HL-60/S4 treated with phorbol 12-myristate 13-acetate at 8.2 ng/mL for 4 days and 3 days (cell line): Measurements from ENCODE around the gene NOBOX.
"Not testable (repeated sequence)": the region's sequence is repeated elsewhere in the genome, so short reads cannot be mapped to it uniquely, and the experiment has no call there.

Experiments used
- in situ Hi-C: fragments of 300-500 bp; cut with MboI; formaldehyde crosslinking; loops from 2 replicates; pipeline ENCODE4 v1.15.0; 2022; ENCODE audit warnings: low sequenced_read_pairs

The NOBOX gene

DNA sequence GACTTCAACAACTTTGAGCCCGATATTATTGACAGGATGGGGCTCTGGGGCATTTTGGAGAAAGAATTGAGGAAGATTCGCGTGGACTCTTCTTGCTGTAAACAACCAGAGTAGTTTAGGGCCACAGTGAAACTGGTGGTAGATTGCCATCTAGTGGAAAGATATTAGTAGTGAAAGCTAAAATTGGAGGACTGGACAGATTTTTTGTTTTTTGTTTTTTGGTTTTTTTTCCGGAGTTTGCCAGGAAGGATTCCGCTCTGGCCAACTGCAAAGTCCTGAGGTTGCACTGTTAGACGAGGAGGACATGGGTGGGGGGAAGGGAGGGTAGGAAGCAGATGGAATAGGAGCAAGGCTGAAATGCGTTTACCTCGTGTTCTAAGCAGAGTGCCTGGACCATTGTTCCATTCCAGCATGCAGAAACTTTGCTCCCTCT, 11.7 kb downstream of the NOBOX start:
- in situ Hi-C loops: no loop called here

DNA sequence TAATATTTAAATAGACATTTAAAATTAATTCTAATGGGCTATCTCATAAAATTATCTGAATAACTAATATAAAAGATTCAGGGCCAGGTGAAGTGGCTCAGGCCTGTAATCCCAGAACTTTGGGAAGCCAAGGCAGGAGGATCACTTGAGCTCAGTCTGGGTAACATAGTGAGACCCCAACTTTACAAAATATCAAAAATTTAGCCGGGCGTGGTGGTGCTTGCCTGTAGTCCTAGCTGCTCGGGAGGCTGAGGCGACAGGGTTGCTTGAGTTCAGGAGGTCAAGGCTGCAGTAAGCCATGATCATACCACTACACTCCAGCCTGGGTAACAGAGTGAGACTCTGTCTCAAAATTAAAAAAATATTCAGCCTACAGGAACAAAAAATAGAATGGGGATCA, 12.5 kb downstream of the NOBOX start:
- in situ Hi-C loops: no loop called here

DNA sequence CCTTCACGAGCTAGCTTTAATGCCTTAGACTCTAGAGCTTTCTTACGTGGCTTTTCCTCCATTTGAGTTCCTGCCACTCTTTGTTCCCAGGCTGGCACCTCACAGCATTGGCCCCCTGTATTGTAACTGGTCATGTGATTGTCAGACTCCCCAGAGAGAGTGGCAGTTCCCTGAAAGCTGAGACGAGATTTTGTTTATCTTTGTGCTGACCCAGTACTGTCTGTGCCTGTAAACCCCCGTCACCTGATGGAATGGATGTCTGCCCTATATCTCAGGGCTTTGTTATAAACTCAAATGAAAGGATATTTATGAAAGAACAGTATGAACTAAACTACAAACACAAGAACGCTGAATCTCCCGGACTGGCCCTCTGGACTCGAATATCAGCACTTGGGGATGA, 13.0 kb downstream of the NOBOX start:
- in situ Hi-C loops: no loop called here

DNA sequence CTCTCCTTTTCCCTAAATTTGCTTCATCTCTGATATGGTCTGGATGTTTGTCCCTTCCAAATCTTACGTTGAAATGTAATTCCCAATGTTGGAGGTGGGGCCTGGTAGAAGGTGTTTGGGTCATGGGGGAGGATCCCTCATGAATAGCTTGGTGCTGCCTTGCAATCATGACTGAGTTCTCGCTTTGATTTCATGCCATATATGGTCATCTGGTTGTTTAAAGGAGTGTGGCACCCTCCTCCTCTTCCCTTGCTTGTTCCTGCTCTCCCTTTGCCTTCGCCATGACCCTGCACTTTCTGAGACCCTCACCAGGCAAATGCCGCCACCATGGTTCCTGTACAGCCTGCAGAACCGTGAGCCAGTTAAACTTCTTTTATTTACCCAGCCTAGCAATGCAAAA, 14.5 kb downstream of the NOBOX start:
- in situ Hi-C loops: no loop called here

DNA sequence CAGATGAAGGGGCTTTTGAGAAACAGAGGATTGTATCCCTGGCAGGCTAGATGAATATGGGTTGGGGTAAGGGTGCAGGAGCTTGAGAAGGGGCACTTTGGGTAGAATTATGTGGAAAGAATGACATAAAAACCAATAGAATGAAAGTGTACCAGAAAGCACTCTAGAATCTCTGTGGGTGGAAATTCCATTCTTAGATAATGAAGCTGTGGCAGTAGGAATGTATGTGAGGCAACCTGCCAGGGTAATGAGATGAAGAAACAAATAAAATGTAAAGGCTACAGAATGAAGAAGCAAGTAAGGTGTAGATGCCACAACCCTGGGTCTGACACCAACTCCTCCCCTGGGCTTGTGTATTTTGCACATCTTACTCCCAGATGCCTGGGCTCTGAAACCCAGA, 16.8 kb downstream of the NOBOX start:
- in situ Hi-C loops: no loop called here

DNA sequence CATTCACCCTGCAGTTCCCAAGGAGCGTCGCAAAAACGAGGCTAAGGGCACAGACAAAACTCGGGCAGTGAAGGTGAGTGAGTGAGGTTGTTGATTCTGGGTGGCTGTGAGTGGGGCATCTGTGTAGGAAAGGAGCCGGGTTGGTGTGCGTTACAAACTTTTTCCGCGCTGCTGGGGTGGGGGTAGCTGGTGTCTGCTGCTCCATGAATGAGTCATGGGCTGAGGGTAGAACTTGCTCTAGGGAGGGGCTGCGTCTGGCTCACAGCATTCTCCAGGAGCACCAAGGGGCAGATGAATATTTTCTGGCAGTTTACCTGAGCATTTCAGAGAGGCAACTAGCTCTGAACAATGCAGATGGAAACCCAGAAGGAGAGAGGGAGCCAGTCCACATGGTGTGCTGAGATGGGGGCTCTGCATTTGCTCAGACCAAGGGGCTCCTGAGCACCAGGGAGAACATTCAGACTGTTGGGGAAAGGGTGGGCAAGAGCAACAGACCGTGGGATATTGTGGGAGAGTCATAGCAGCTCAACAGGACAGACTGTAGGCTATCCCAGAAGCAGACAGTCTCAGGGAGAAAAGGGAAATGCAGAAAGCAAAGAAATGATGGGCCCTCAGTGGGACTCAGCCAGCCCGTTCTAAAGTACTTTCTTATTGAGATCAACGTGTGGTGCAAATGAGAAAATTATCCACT, 18.8 kb downstream of the NOBOX start:
- in situ Hi-C loops: no loop called here

DNA sequence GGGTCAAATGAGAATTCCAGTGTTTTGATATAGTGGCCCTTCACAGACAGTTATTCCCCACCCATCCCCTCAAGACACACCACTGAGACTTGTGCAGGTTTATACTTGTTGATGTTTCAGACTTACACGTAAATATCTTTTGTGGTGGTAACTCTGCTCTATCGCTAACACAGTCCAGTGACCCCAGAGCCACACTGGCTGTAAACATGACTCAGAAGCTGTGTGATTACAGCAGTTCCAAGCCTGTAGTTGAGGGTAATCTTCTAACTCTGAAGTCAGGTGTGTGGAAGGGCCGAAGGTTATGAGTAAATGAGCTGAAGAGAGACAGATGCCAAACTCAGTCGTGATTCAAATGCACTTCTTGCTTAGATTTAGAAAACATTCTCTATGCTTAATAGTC, 19.4 kb downstream of the NOBOX start:
- in situ Hi-C loops: no loop called here

DNA sequence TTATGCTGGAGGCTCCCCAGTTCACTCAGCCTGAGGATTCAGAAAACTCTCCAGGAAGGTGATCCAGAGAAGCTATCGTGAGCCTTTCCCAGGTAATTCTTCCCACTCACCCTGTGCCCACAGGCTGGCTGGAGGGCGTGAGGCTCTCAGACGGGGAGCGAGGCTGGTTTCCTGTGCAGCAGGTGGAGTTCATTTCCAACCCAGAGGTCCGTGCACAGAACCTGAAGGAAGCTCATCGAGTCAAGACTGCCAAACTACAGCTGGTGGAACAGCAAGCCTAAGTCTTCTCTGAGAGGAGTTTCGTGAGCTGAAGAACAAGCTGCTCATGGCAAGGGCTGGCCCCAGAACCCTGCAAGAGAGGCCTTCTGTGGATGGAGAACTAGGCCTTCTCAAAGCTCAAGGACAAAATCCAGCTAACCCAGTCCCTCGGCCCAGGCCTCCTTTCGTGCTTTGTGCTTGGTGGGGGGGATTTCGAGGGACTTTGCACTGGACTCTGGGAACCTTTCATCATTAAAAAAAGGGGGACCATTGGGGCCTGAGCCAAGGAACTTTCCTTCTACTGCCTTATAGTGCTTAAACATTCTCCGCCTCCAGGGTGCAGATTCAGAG, 23.6 kb downstream of the NOBOX start:
- in situ Hi-C loops: no loop called here

DNA sequence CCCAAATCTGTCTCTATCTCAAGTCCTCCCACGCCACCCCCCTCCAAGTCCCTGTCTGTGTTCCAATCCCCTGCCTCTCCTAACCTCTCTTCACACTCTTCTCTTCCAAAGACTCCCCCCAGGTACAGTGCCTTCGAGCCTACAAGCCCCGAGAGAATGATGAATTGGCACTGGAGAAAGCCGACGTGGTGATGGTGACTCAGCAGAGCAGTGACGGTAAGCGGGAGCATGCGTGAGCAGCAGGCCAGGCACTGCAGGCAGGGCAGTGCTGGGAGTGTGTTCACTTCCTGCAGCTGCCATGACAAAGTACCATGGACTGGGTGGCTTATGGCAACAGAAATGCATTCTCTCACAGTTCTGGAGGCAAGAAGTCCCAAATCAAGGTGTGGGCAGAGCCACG, 24.8 kb downstream of the NOBOX start:
- in situ Hi-C loops: no loop called here

DNA sequence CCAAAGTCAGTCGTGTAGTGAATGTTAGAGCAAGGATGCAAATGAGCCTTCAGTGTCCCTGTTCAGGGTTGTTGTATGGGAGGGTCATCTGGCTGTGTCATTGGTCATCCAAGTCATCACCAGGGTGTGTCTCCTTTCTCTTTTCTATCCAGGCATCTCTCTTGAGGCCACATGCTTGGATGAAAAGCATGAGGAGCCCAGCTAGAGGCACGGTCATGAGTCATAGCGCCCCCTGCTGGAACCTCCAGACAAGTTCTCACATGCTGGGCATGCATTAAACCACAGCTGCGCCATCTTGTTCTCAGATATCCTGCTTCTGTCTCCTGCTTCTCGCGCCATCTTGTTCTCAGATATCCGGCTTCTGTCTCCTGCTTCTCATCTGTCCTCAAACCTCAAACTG, 34.3 kb downstream of the NOBOX start:
- in situ Hi-C loops: not testable (repeated sequence)

DNA sequence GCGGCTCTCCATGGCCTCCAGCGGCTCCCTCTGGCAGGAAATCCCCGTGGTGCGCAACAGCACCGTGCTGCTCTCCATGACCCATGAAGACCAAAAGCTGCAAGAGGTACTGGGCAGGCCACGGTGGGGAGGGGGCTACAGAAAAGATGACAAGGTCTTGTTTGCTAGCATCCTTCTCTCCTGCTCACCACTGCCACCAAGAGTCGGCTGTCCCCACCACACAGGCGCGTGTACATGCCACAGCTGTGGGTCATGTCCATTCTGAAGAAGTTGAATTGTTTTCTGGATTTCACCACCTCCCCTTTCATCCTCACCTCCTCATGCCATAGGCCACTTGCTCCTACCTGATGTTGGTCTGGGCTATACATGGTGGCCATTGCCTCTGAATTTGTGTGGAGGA, 36.2 kb downstream of the NOBOX start:
- in situ Hi-C loops: not testable (repeated sequence)

DNA sequence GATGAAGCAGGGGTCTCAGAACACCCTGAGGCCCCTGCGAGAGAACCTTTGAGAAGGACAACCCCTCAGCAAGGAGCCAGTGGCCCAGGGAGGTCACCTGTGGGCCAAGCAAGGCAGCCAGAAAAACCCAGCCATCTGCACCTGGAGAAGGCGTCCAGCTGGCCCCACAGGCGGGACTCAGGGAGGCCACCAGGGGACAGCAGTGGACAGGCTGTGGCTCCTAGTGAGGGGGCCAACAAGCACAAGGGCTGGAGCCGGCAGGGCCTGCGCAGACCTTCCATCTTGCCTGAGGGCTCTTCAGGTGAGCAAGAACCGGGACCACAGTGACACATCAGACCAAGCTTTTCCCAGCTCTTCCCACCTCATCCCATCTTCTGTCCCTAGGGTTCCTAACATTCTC, 38.0 kb downstream of the NOBOX start:
- in situ Hi-C loops: not testable (repeated sequence)

DNA sequence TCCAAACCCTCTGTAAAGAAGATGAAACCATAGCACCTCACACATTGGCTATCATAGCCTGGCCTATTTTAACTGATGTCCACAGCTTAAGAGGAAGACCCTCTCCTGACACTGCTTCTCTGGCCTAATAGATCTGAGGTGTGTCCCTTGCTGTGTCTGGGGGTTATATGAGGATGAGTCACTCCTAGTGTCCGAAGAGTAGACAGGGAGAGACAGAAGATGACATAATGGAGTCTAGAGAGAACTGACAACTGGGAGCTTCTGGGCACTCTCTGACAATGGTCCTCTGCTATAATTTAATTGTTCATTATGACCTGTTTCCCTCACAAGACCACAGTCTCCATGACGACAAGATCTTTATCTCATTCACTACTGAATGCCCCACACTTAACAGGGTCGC, 41.4 kb downstream of the NOBOX start:
- in situ Hi-C loops: not testable (repeated sequence)

DNA sequence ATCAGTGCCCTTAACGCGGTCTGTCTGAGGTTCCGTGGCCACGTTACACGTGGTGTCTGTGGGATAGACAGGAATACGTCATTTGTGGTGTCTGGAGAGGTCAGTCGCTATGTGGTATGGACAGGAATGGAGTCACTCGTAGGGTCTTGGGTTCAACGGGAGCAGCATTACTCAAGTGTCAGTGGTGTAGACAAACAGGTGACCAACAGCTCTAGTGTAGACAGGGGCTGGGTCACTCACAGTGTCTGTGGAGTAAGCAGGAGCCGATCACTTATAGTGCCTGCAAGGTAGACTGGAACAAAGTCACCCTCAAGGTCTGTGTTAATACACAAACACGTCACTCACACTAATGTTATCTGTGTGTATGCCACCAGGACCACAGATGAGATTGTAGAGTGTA, 46.6 kb downstream of the NOBOX start:
- in situ Hi-C loops: not testable (repeated sequence)

DNA sequence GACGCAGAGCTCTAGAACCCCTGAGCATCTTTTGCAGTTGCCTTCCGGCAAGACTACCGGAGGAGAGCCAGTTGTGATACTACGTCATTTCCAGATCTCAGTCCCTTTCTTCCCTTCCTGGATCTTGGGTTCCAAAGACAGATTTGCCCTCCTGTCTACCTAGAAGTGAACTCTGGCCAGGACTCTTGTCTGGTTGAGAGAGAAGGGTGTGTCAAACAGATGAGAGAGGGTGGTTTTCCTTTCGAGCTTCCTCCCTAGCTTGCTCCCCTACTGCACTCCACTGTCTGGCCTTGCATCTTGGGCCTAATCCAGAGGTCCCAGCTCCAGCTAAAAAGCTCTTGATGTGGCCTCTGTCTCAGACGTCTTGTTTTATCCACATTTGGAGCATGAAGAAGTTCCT, 47.3 kb downstream of the NOBOX start:
- in situ Hi-C loops: not testable (repeated sequence)

DNA sequence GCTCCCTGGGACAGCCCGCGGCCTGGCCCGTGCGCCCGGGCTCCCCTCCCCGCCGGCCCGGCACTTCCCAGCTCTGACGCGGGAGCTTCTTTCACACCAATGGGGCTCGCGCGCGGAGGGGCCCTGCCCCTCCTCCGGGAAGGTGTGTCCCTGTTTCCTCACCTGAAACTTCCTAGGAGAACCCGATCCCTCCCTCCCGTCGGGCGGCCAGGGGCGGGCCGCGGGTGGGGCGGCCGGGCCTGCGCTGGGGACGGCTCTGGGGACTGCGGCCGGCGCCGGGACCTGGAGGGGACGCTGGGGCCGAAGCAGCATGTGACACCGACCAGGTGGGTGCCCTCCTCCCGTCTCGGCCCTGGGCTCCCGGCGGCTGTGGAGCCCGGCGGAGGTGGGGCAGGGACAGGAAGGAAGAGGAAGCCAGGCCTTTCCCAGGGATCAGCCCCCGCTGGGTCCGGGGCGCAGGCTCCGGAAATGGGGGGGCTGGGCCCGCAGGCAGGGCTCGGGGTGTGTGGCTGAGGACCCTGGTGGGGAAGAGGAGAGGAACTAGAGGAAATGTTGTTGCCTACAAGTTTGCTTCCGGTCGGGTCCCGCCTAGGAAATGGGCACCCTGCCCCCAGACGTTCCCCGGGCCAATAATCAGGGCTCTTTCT, 48.2 kb downstream of the NOBOX start, which contains the start of gene ARHGEF5:
Gene ARHGEF5, plus strand, starts transcription at position 227 of the 647 bp plus-strand sequence. CDS start 7,268 bp downstream, outside the sequence.
- in situ Hi-C loops: not testable (repeated sequence)

DNA sequence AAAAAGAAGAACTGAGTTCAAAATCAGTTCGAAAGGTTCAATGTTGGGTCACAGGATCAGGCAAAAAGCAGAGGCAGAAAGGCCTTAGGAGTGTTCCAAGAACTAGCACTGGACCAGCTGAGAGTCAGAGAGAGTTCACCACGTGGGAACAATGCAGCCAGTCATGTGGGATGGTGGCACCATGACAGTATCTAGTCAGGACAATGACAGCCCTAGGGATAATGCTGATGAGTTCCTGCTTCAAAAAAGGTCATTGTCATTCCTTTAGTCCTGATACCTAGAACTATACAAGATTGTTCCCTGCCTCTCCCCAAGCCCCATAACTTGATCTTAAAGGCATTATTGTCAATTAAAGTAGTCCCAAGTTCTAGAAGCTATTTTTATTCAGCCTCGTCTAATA, 51.8 kb downstream of the NOBOX start:
- in situ Hi-C loops: not testable (repeated sequence)

DNA sequence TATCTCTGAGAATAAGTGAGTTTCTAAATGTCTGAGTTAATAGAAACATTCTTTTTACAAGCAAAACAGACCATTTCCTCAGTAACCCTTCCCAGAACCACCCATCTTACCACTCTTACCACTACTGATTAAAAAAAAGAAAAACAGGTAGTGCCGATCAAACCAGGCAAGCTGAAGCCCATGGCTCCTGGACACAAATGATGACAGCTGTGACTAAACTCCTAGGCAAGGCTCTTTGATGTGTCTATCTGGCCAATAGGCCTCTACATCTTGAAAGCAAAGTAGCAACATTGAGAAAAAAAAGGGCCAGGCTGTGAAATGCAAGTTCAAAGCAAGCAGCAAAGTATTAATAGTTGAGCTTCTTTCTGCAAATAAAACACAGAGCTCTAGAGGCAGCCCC, 54.9 kb downstream of the NOBOX start:
- in situ Hi-C loops: not testable (repeated sequence)
